Measurements from ENCODE around the gene SGCE. TPM values are rescaled to one million over a fixed set of nuclear protein-coding genes. Genes with fewer than 3 reads are reported as not detected.

SGCE gene
- total RNA-seq, 2 experiments from 2014 or later = 23.5 to 27.1 TPM

DNA sequence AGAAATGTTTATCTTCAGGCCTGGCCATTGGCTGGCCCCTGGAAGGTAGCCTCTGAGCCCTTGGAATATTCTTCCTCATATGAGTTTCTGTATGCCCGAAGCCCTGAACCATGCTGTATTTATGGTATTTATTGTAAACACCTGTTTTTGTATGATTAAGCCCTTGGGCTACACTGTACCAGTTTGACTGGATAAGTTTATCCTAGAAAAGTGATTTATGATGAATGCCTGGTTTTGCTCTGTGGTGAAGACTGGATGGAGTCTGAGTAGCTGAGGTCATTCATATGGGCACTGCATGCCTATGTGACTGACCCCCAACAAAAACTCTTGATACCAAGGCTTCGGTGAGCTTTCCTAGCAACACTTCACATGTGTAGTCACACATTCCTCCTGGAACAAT, 79.6 kb downstream of the SGCE start:
- BruUV-seq (replicated peaks) = no TSS peak
- TF ChIP-seq EZH2phosphoT487 (IDR thresholded peaks at IDR 0.05; ENCODE audit: borderline replicate concordance, low read depth, low read length) = no peak
- no peak for TF ChIP-seq CTCF (conservative IDR thresholded peaks at IDR 0.05; ENCODE audit: low read length)
- Histone ChIP-seq H3K27ac (ENCODE audit: low read depth, low read length, poor library complexity, severe bottlenecking) (no peak overlapping the region), H3K4me1 (ENCODE audit: insufficient read depth, low read length, poor library complexity, severe bottlenecking) (no peaks in the 10 kb centered on the region), H3K79me2 (ENCODE audit: insufficient read depth, low read depth, low read length) (no peaks in the 10 kb centered on the region), H3K9me2 (ENCODE audit: insufficient read depth, low read length) (no peaks in the 10 kb centered on the region), H3K36me3 (ENCODE audit: insufficient read depth, low read length) (no peaks in the 10 kb centered on the region), H3K4me3 (ENCODE audit: low read depth, low read length, poor library complexity, severe bottlenecking) (no peak overlapping the region), H4K20me1 (ENCODE audit: insufficient read depth, low read length) (no peaks in the 10 kb centered on the region), H2AFZ (ENCODE audit: low read length) (no peak overlapping the region), H3K4me2 (ENCODE audit: low read length) (no peak overlapping the region), H3K9me3 (ENCODE audit: low read length) (no peaks in the 10 kb centered on the region)
- no peak for DNase-seq (ENCODE audit: low spot score)
- intact Hi-C loops (cut with micrococcal nuclease; ENCODE audit: unreplicated experiment) = no loop called here
- ChIA-PET CTCF (ENCODE audit: unreplicated experiment) (no interaction called here), POLR2A (no interaction called here)

- no peak for TF ChIP-seq CTCF (conservative IDR thresholded peaks at IDR 0.05; ENCODE audit: low read length)
- no peak for TF ChIP-seq EZH2phosphoT487 (IDR thresholded peaks at IDR 0.05; ENCODE audit: borderline replicate concordance, low read depth, low read length)
- Histone ChIP-seq H3K79me2 (ENCODE audit: insufficient read depth, low read depth, low read length) (no peaks in the 10 kb centered on the region), H3K9me3 (ENCODE audit: low read length) (no peaks in the 10 kb centered on the region), H3K9me2 (ENCODE audit: insufficient read depth, low read length) (no peaks in the 10 kb centered on the region), H3K27ac (ENCODE audit: low read depth, low read length, poor library complexity, severe bottlenecking) (no peak overlapping the region), H3K4me3 (ENCODE audit: low read depth, low read length, poor library complexity, severe bottlenecking) (no peak overlapping the region), H4K20me1 (ENCODE audit: insufficient read depth, low read length) (no peaks in the 10 kb centered on the region), H3K4me2 (ENCODE audit: low read length) (no peak overlapping the region), H2AFZ (ENCODE audit: low read length) (no peak overlapping the region), H3K4me1 (ENCODE audit: insufficient read depth, low read length, poor library complexity, severe bottlenecking) (no peaks in the 10 kb centered on the region), H3K36me3 (ENCODE audit: insufficient read depth, low read length) (no peaks in the 10 kb centered on the region)
- no TSS peak for BruUV-seq (replicated peaks)
- ChIA-PET CTCF (ENCODE audit: unreplicated experiment) (no interaction called here), POLR2A (no interaction called here)
- intact Hi-C loops (cut with micrococcal nuclease; ENCODE audit: unreplicated experiment) = no loop called here
- no peak for DNase-seq (ENCODE audit: low spot score)
These were observed 80.3 kb downstream of the SGCE start for GRCh38 chr7:94575646-94576045.

DNA sequence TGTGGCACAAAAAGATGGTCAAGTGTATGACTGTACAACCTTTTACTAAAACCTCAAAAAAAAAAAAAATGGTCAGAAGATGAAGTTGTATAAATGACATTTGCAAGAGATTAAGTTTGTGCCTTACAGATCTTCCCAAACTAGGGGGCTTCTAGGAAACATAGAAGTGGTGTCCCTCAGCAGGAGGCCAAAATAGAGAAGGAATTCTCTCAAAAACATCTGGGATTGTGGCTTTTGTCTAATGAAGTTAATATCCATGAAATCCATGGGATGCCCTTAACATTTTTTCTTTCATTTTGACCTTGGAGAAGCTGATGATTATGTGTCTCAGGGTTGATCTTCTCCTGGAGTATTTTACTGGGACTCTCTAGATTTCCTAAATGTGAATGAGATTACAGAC, 84.1 kb downstream of the SGCE start:
- no peaks in the 10 kb centered on the region for H3K9me3 ChIP-seq (ENCODE audit: low read length)
- no peak overlapping the region for H3K4me2 ChIP-seq (ENCODE audit: low read length)
- CTCF ChIA-PET (ENCODE audit: unreplicated experiment) = no interaction called here
- H2AFZ ChIP-seq (ENCODE audit: low read length) = no peak overlapping the region
- no peak overlapping the region for H3K4me3 ChIP-seq (ENCODE audit: low read depth, low read length, poor library complexity, severe bottlenecking)
- intact Hi-C loops (cut with micrococcal nuclease; ENCODE audit: unreplicated experiment) = no loop called here
- H3K9me2 ChIP-seq (ENCODE audit: insufficient read depth, low read length) = no peaks in the 10 kb centered on the region
- no peaks in the 10 kb centered on the region for H3K36me3 ChIP-seq (ENCODE audit: insufficient read depth, low read length)
- no peaks in the 10 kb centered on the region for H3K79me2 ChIP-seq (ENCODE audit: insufficient read depth, low read depth, low read length)
- no peak for DNase-seq (ENCODE audit: low spot score)
- BruUV-seq (replicated peaks) = no TSS peak
- no peak overlapping the region for H3K27ac ChIP-seq (ENCODE audit: low read depth, low read length, poor library complexity, severe bottlenecking)
- POLR2A ChIA-PET = no interaction called here
- no peaks in the 10 kb centered on the region for H3K4me1 ChIP-seq (ENCODE audit: insufficient read depth, low read length, poor library complexity, severe bottlenecking)
- H4K20me1 ChIP-seq (ENCODE audit: insufficient read depth, low read length) = no peaks in the 10 kb centered on the region
- TF ChIP-seq CTCF (conservative IDR thresholded peaks at IDR 0.05; ENCODE audit: low read length) (no peak), EZH2phosphoT487 (IDR thresholded peaks at IDR 0.05; ENCODE audit: borderline replicate concordance, low read depth, low read length) (no peak)
